ENCODE results near the gene TRMU.
"Not testable (repeated sequence)": the region's sequence is repeated elsewhere in the genome, so short reads cannot be mapped to it uniquely, and the experiment has no call there.

The TRMU gene

GRCh38 chr22:46395145-46395544, 59.6 kb downstream of the TRMU start:
- no peak overlapping the region for H3K27ac ChIP-seq
- H3K4me3 ChIP-seq, result no peak overlapping the region

GRCh38 chr22:46397049-46397448, 61.5 kb downstream of the TRMU start:
- not testable (repeated sequence) for H3K27ac ChIP-seq, H3K4me3 ChIP-seq

- no peak overlapping the region for H3K4me3 ChIP-seq
- H3K27ac ChIP-seq, result no peak overlapping the region
Measured at GRCh38 chr22:46397514-46397913, 62.0 kb downstream of the TRMU start.

- H3K4me3 ChIP-seq, result no peak overlapping the region
- no peak overlapping the region for H3K27ac ChIP-seq
Measured at GRCh38 chr22:46397951-46398350, 62.4 kb downstream of the TRMU start.

GRCh38 chr22:46399251-46400024, 63.9 kb downstream of the TRMU start:
- Histone ChIP-seq H3K4me3 (no peak overlapping the region), H3K27ac (no peak overlapping the region)

GRCh38 chr22:46401370-46401769, 65.9 kb downstream of the TRMU start:
- Histone ChIP-seq H3K27ac (no peak overlapping the region), H3K4me3 (no peak overlapping the region)

- H3K4me3 ChIP-seq, result no peak overlapping the region
Measured at GRCh38 chr22:46402505-46402904, 67.0 kb downstream of the TRMU start.

GRCh38 chr22:46403880-46404279, 68.4 kb downstream of the TRMU start:
- H3K4me3 ChIP-seq, H3K27ac ChIP-seq: not testable (repeated sequence)

More at GRCh38 chr22:46402505-46402904, 67.0 kb downstream of the TRMU start:
- H3K27ac ChIP-seq, result no peak overlapping the region

GRCh38 chr22:46405901-46406300, 70.4 kb downstream of the TRMU start:
- Histone ChIP-seq H3K27ac (no peak overlapping the region), H3K4me3 (no peak overlapping the region)

GRCh38 chr22:46406349-46406748, 70.8 kb downstream of the TRMU start:
- Histone ChIP-seq H3K27ac (no peak overlapping the region), H3K4me3 (no peak overlapping the region)

GRCh38 chr22:46406791-46407190, 71.3 kb downstream of the TRMU start:
- Histone ChIP-seq H3K4me3 (no peak overlapping the region), H3K27ac (no peak overlapping the region)
